RWPE2 (cell line): ENCODE data around the gene ZNF613.
"Not testable (repeated sequence)": the region's sequence is repeated elsewhere in the genome, so short reads cannot be mapped to it uniquely, and the experiment has no call there.

Experiments used
- ATAC-seq: fragments of 200-7000 bp; cut with Tn5 transposase; 3 replicates; pipeline ENCODE4 v1.9.1; 2021; ENCODE audit warnings: low read depth
- DNase-seq: peaks from one replicate; pipeline ENCODE4 v3.0.0-alpha.2; 2020; ENCODE audit warnings: low spot score
- H3K27ac ChIP-seq: fragments of 450-650 bp; 2 replicates; pipeline ENCODE4 v1.5.1; 2017; ENCODE audit warnings: mild to moderate bottlenecking; ENCODE audit not compliant: poor library complexity, severe bottlenecking
- H3K27me3 ChIP-seq: fragments of 250-450 bp; sonication (Bioruptor Pico); 2 replicates; pipeline ENCODE4 v1.5.1; 2021; ENCODE audit warnings: mild to moderate bottlenecking, moderate library complexity; ENCODE audit not compliant: insufficient read depth, poor library complexity, severe bottlenecking
- H3K36me3 ChIP-seq: fragments of 250-450 bp; sonication (Bioruptor Pico); 2 replicates; pipeline ENCODE4 v1.5.1; 2020; ENCODE audit warnings: low read depth, mild to moderate bottlenecking, moderate library complexity
- H3K4me1 ChIP-seq: fragments of 250-450 bp; sonication (Bioruptor Pico); 2 replicates; pipeline ENCODE4 v1.5.1; 2021; ENCODE audit warnings: mild to moderate bottlenecking, moderate library complexity; ENCODE audit not compliant: insufficient read depth, poor library complexity, severe bottlenecking
- H3K4me3 ChIP-seq: fragments of 250-450 bp; sonication (Bioruptor Pico); 2 replicates; pipeline ENCODE4 v1.5.1; 2021; ENCODE audit warnings: mild to moderate bottlenecking, moderate library complexity; ENCODE audit not compliant: severe bottlenecking
- H3K9me3 ChIP-seq: fragments of 250-450 bp; sonication (Bioruptor Pico); 2 replicates; pipeline ENCODE4 v1.5.1; 2021; ENCODE audit warnings: mild to moderate bottlenecking, moderate library complexity; ENCODE audit not compliant: severe bottlenecking
- CTCF ChIP-seq: fragments of 450-650 bp; IDR thresholded peaks from one replicate; pipeline ENCODE4 v1.5.1; 2017; ENCODE audit warnings: mild to moderate bottlenecking, moderate library complexity; ENCODE audit not compliant: poor library complexity, severe bottlenecking

The ZNF613 gene

GRCh38 chr19:51976852-51977251 is 49.6 kb downstream of the ZNF613 start:
- no peaks in the 10 kb centered on the region for H3K4me1 ChIP-seq
- ATAC-seq (no peak), DNase-seq (no peak)
- H3K4me3 ChIP-seq, result no peak overlapping the region
- H3K27ac ChIP-seq, result no peak overlapping the region
- peaks cover 27% of the 10 kb centered on the region for H3K36me3 ChIP-seq
- TF ChIP-seq CTCF, result no peak
- H3K9me3 ChIP-seq, result peaks cover 10% of the 10 kb centered on the region
- no peaks in the 10 kb centered on the region for H3K27me3 ChIP-seq

- TF ChIP-seq CTCF, result no peak
- Histone ChIP-seq H3K4me1 (no peaks in the 10 kb centered on the region), H3K9me3 (peaks cover 9% of the 10 kb centered on the region), H3K27ac (no peak overlapping the region), H3K36me3 (peaks cover 25% of the 10 kb centered on the region), H3K27me3 (no peaks in the 10 kb centered on the region), H3K4me3 (no peak overlapping the region)
- DNase-seq (no peak), ATAC-seq (no peak)
Observed at GRCh38 chr19:51977346-51977745, 50.1 kb downstream of the ZNF613 start.

DNA sequence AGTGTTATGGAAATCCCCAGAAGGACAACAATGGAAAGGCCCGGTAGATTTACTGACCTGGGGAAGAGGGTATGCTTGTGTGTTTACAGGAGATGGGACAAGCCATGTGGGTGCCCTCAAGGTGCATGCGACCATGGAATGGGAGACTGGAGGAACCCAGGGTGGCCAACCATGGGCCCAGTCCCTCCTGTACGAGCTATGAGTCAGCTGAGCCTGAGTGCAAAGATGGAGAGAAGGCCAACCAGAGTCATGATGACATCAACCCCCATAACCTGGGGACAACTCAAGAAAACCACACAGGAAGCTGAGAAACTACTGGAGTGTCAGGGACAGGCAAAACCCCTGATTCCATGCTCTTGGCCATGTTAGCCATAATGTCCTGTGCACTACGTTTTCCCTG is 51.6 kb downstream of the ZNF613 start:
- Histone ChIP-seq H3K27me3 (no peaks in the 10 kb centered on the region), H3K4me1 (no peaks in the 10 kb centered on the region), H3K27ac (no peak overlapping the region), H3K4me3 (no peak overlapping the region), H3K36me3 (peaks cover 15% of the 10 kb centered on the region), H3K9me3 (peaks cover 4% of the 10 kb centered on the region)
- no peak for ATAC-seq
- DNase-seq, result no peak
- TF ChIP-seq CTCF, result no peak

DNA sequence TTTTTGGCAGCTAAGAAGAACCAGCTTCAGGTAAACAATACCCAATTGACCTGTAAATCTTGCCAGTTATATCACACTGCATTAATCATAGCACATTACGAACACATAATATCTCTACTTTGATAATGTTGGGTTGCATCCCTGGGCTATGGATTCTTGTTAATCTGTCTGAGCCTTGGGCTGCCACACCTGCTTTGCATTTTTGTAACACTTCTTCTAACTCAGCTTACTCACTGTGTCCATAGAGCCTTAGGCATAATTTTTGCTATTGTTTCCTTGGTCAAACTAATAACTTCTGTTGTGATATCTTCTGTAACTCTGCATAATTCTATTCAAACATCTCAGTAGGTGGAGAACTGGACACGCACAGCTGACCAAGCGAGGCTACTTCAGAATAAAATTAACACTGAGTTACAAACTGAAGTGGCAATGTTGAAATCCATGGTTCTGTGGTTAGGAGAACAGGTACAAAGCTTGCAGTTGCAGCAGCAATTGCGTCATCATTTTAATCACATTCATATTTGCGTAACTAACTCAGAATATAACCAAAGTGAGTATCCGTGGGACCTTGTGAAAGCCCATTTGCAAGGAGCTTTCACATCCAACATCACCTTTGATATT is 53.0 kb downstream of the ZNF613 start:
- H3K36me3 ChIP-seq, result peaks cover 5% of the 10 kb centered on the region; the same call in 1 of the 2 replicates
- no peak for ATAC-seq
- no peak for TF ChIP-seq CTCF
- H3K27ac ChIP-seq, result no peak overlapping the region
- H3K4me3 ChIP-seq, result no peak overlapping the region
- H3K4me1 ChIP-seq, result no peaks in the 10 kb centered on the region
- DNase-seq, result no peak
- H3K9me3 ChIP-seq, result peaks cover 4% of the 10 kb centered on the region
- H3K27me3 ChIP-seq, result no peaks in the 10 kb centered on the region

DNA sequence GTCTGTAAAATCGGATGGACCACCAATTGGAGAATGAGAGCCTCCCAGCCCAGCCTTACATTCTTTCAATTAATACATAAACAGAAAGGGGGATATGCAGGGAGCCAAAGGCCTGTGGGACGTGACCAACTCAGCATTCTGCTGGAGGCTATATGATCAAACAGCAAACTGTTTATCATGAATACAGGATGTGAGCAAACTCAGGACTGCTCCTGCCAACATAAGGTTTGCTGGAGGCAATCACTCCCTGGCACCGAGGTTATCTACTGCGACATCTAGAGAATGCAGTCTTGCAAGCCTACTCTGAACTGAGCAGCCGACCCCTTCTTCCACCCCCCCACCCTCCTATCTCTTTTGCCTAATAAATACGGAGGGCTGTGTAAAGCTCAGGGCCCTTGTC is 53.7 kb downstream of the ZNF613 start:
- DNase-seq, H3K4me1 ChIP-seq, ATAC-seq, H3K27ac ChIP-seq, H3K36me3 ChIP-seq, H3K9me3 ChIP-seq, H3K27me3 ChIP-seq, H3K4me3 ChIP-seq: not testable (repeated sequence)
